Memory B cell (primary cell): ENCODE results near the gene GLI2.

Source experiments
- ATAC-seq: fragments of 150-1000 bp; cut with Tn5 transposase; 2 replicates; pipeline ENCODE4 v1.10.0; 2021; ENCODE audit warnings: low read depth, mild to moderate bottlenecking, moderate library complexity
- DNase-seq, 2 donors: peaks; one replicate each; pipeline ENCODE4 v3.0.0; 2022; ENCODE audit warnings: low spot score in 2 of 2
- H3K27ac Mint-ChIP-seq: one replicate; pipeline ENCODE4 v1.8.0; 2022; ENCODE audit warnings: mild to moderate bottlenecking, moderate library complexity, mixed read lengths
- H3K27me3 Mint-ChIP-seq: one replicate; pipeline ENCODE4 v1.8.0; 2022; ENCODE audit warnings: mixed read lengths
- H3K36me3 Mint-ChIP-seq: one replicate; pipeline ENCODE4 v1.8.0; 2022; ENCODE audit warnings: mild to moderate bottlenecking, mixed read lengths
- H3K4me1 Mint-ChIP-seq: one replicate; pipeline ENCODE4 v1.8.0; 2022; ENCODE audit warnings: mixed read lengths
- H3K4me3 Mint-ChIP-seq: one replicate; pipeline ENCODE4 v1.8.0; 2022; ENCODE audit warnings: mild to moderate bottlenecking, moderate library complexity, mixed read lengths
- H3K9me3 Mint-ChIP-seq: one replicate; pipeline ENCODE4 v1.8.0; 2022; ENCODE audit warnings: mixed read lengths

GLI2 gene

GRCh38 chr2:120783371-120783791 is 47.7 kb downstream of the GLI2 start:
- H3K4me1 Mint-ChIP-seq, result no peaks in the 10 kb centered on the region
- H3K27me3 Mint-ChIP-seq, result no peaks in the 10 kb centered on the region
- DNase-seq (no peak), ATAC-seq (no peak)
- H3K4me3 Mint-ChIP-seq, result no peak overlapping the region
- H3K36me3 Mint-ChIP-seq, result no peaks in the 10 kb centered on the region
- no peaks in the 10 kb centered on the region for H3K9me3 Mint-ChIP-seq
- H3K27ac Mint-ChIP-seq, result no peak overlapping the region

GRCh38 chr2:120783969-120784372 is 48.3 kb downstream of the GLI2 start:
- Mint-ChIP-seq H3K4me3 (no peak overlapping the region), H3K9me3 (no peaks in the 10 kb centered on the region), H3K27ac (no peak overlapping the region), H3K4me1 (no peaks in the 10 kb centered on the region), H3K27me3 (no peaks in the 10 kb centered on the region), H3K36me3 (no peaks in the 10 kb centered on the region)
- DNase-seq (no peak), ATAC-seq (no peak)
